Activated naive CD4-positive, alpha-beta T cell treated with anti-CD3 and anti-CD28 coated beads, Interleukin-2, amount 10 ng/mL, durations not matched to agents 7 days and 5 days (primary cell): ENCODE measurements around the gene MSANTD2.
A peak's percentile ranks its signal among the peaks of the same experiment; 100 is the strongest.

ENCODE experiments used
- CTCF ChIA-PET: fragments of 350-600 bp; sonication (Branson Sonifier 250); formaldehyde crosslinking; loops from one replicate; lab custom pipeline; 2021; ENCODE audit warnings: antibody characterized with exemption; lab: Charles Lee
- DNase-seq: peaks from one replicate; pipeline ENCODE4 v3.0.0-alpha.2; 2020
- H3K27ac Mint-ChIP-seq: one replicate; pipeline ENCODE4 v1.8.0; 2021; ENCODE audit warnings: mild to moderate bottlenecking, moderate library complexity, mixed read lengths
- H3K27me3 Mint-ChIP-seq: one replicate; pipeline ENCODE4 v1.8.0; 2021; ENCODE audit warnings: mild to moderate bottlenecking, mixed read lengths
- H3K36me3 Mint-ChIP-seq: one replicate; pipeline ENCODE4 v1.8.0; 2021; ENCODE audit warnings: mixed read lengths
- H3K4me1 Mint-ChIP-seq: one replicate; pipeline ENCODE4 v1.8.0; 2021; ENCODE audit warnings: mixed read lengths
- H3K4me3 Mint-ChIP-seq: one replicate; pipeline ENCODE4 v1.8.0; 2021; ENCODE audit warnings: mild to moderate bottlenecking, moderate library complexity, mixed read lengths
- H3K9me3 Mint-ChIP-seq: one replicate; pipeline ENCODE4 v1.8.0; 2021; ENCODE audit warnings: mixed read lengths

The MSANTD2 gene

DNA sequence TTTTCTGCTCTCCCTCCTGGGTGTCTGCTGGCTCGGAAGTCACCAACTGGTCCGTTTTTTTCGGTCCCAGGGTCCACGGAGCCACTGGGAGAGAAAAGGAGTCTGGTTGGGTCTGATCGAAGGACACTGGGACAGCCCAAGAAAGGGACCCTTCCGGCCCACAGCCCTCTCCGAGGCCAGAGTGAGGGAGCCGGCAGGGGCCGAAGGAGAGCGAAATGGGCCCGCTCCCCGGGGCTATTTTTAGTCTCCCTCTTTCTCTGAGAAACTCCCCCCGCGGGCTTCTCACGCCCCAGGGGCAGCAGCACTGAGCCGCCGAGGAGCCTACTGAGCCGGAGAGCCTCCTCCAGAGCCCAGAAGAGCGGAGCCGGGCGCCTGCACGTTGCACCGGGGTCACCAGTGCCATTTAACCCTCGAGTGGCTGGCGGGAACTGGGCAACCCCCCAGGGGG lies 40.0 kb downstream of the MSANTD2 start:
- H3K36me3 Mint-ChIP-seq, result no peaks in the 10 kb centered on the region
- no peaks in the 10 kb centered on the region for H3K9me3 Mint-ChIP-seq
- H3K4me1 Mint-ChIP-seq, result peaks cover 43% of the 10 kb centered on the region
- no peak overlapping the region for H3K27ac Mint-ChIP-seq
- CTCF ChIA-PET, result interaction anchor here (1.4 to 8.5 kb wide), 5 partner anchors 11 to 89 kb away, joined by 3 to 95 read pairs (median 39); partner anchors contain the start of genes SIAE and SPA17
- no peak for DNase-seq
- H3K27me3 Mint-ChIP-seq, result peaks cover 70% of the 10 kb centered on the region
- peak overlapping the region; percentile 43 for H3K4me3 Mint-ChIP-seq

GRCh38 chr11:124759266-124760204 lies 40.7 kb downstream of the MSANTD2 start:
- Mint-ChIP-seq H3K27me3 (peaks cover 73% of the 10 kb centered on the region), H3K36me3 (no peaks in the 10 kb centered on the region), H3K9me3 (no peaks in the 10 kb centered on the region), H3K4me3 (peak overlapping the region; percentile 43), H3K4me1 (peaks cover 43% of the 10 kb centered on the region), H3K27ac (no peak overlapping the region)
- CTCF ChIA-PET, result interaction anchor here (1.1 to 8.5 kb wide), 9 partner anchors 11 to 138 kb away, joined by 3 to 95 read pairs (median 10); partner anchors contain the start of genes ROBO4, SIAE and SPA17
- DNase-seq, result no peak

GRCh38 chr11:124758355-124759265 lies 41.6 kb downstream of the MSANTD2 start:
- Mint-ChIP-seq H3K9me3 (no peaks in the 10 kb centered on the region), H3K4me1 (peaks cover 42% of the 10 kb centered on the region), H3K27ac (no peak overlapping the region), H3K4me3 (no peak overlapping the region), H3K27me3 (peaks cover 76% of the 10 kb centered on the region), H3K36me3 (no peaks in the 10 kb centered on the region)
- CTCF ChIA-PET, result interaction anchor here (0.6 to 3.2 kb wide), 15 partner anchors 10 to 139 kb away, joined by 3 to 19 read pairs (median 6); partner anchors contain the start of genes ROBO4, SIAE and SPA17
- DNase-seq, result peak; percentile 80

GRCh38 chr11:124757320-124757719 lies 42.9 kb downstream of the MSANTD2 start:
- Mint-ChIP-seq H3K4me1 (peaks cover 41% of the 10 kb centered on the region), H3K9me3 (no peaks in the 10 kb centered on the region), H3K4me3 (no peak overlapping the region), H3K27me3 (peaks cover 75% of the 10 kb centered on the region), H3K27ac (no peak overlapping the region), H3K36me3 (no peaks in the 10 kb centered on the region)
- CTCF ChIA-PET, result interaction anchor here (0.9 to 3.2 kb wide), 6 partner anchors 9 to 88 kb away, joined by 3 to 19 read pairs (median 3); no protein-coding TSS in a partner anchor
- DNase-seq, result no peak

DNA sequence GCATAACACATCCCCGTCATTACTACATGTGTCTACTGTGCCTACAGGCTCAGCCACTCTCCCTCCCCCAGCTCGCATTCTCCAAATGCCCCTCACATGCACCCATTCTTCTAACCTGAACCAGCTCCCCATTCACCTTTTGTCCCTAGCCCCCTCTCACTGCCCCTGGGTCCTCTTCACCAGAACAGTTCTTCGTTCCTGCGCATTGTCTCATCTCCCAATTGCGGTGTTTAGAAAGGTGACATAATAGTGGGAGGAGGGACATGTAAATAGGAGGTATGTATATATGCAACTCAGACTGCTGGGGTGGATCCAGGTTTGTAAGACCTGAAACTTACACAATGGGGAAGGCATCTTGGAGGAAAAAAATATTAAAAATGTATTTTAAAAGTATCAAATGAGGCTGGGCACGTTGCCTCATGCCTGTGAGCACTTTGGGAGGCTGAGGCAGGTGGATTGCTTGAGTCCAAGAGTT lies 43.4 kb downstream of the MSANTD2 start:
- no peaks in the 10 kb centered on the region for H3K9me3 Mint-ChIP-seq
- H3K27ac Mint-ChIP-seq, result no peak overlapping the region
- H3K4me1 Mint-ChIP-seq, result peaks cover 41% of the 10 kb centered on the region
- H3K36me3 Mint-ChIP-seq, result no peaks in the 10 kb centered on the region
- peaks cover 77% of the 10 kb centered on the region for H3K27me3 Mint-ChIP-seq
- DNase-seq, result no peak
- H3K4me3 Mint-ChIP-seq, result no peak overlapping the region
- CTCF ChIA-PET, result interaction anchor here (0.9 to 3.2 kb wide), 4 partner anchors 8 to 87 kb away, joined by 3 to 19 read pairs (median 4); no protein-coding TSS in a partner anchor

GRCh38 chr11:124756033-124756752 lies 44.0 kb downstream of the MSANTD2 start:
- Mint-ChIP-seq H3K36me3 (no peaks in the 10 kb centered on the region), H3K4me1 (peaks cover 37% of the 10 kb centered on the region), H3K4me3 (no peak overlapping the region), H3K27me3 (peaks cover 73% of the 10 kb centered on the region), H3K9me3 (no peaks in the 10 kb centered on the region), H3K27ac (no peak overlapping the region)
- no peak for DNase-seq
- CTCF ChIA-PET, result interaction anchor here (0.9 to 3.2 kb wide), 4 partner anchors 7 to 86 kb away, joined by 3 to 19 read pairs (median 4); no protein-coding TSS in a partner anchor

- no peak for DNase-seq
- peaks cover 41% of the 10 kb centered on the region for H3K4me1 Mint-ChIP-seq
- H3K27ac Mint-ChIP-seq, result no peak overlapping the region
- CTCF ChIA-PET, result interaction anchor here (0.6 to 2.4 kb wide), 6 partner anchors 8 to 83 kb away, joined by 3 to 10 read pairs (median 4); no protein-coding TSS in a partner anchor
- H3K36me3 Mint-ChIP-seq, result no peaks in the 10 kb centered on the region
- H3K9me3 Mint-ChIP-seq, result no peaks in the 10 kb centered on the region
- H3K27me3 Mint-ChIP-seq, result peaks cover 69% of the 10 kb centered on the region
- H3K4me3 Mint-ChIP-seq, result no peak overlapping the region
Measured at GRCh38 chr11:124754710-124755109, 45.5 kb downstream of the MSANTD2 start.

- Mint-ChIP-seq H3K4me3 (no peak overlapping the region), H3K4me1 (peaks cover 42% of the 10 kb centered on the region), H3K27ac (no peak overlapping the region), H3K9me3 (no peaks in the 10 kb centered on the region), H3K36me3 (no peaks in the 10 kb centered on the region), H3K27me3 (peaks cover 69% of the 10 kb centered on the region)
- DNase-seq, result no peak
- CTCF ChIA-PET, result interaction anchor here (0.9 to 2.4 kb wide), 4 partner anchors 9 to 84 kb away, joined by 5 to 14 read pairs (median 8); no protein-coding TSS in a partner anchor
Measured at GRCh38 chr11:124754309-124754708, 45.9 kb downstream of the MSANTD2 start.

DNA sequence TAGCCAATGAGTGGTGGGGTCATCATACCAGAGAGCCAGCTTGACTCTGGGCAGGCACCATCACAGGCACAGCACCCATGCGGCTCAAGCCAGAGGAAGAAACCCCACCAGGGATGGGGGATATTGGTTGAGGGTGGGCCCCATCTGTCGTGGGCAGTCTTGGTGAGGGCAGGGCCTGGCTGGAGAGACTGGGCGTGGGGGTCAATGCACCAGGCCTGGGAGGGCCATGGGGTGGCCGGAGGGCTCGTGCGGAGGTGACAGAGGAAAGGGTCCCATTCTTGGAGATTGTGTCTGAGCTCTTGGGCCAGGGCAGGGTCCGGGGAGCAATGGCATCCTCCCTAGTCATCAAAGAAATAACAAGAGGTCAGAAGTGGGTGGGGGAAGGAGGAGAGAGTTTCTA lies 46.6 kb downstream of the MSANTD2 start:
- no peak for DNase-seq
- H3K9me3 Mint-ChIP-seq, result no peaks in the 10 kb centered on the region
- H3K27ac Mint-ChIP-seq, result no peak overlapping the region
- peaks cover 43% of the 10 kb centered on the region for H3K4me1 Mint-ChIP-seq
- no peak overlapping the region for H3K4me3 Mint-ChIP-seq
- CTCF ChIA-PET, result interaction anchor here (1.4 to 2.4 kb wide), 4 partner anchors 10 to 84 kb away, joined by 7 to 14 read pairs (median 8); no protein-coding TSS in a partner anchor
- no peaks in the 10 kb centered on the region for H3K36me3 Mint-ChIP-seq
- H3K27me3 Mint-ChIP-seq, result peaks cover 69% of the 10 kb centered on the region

DNA sequence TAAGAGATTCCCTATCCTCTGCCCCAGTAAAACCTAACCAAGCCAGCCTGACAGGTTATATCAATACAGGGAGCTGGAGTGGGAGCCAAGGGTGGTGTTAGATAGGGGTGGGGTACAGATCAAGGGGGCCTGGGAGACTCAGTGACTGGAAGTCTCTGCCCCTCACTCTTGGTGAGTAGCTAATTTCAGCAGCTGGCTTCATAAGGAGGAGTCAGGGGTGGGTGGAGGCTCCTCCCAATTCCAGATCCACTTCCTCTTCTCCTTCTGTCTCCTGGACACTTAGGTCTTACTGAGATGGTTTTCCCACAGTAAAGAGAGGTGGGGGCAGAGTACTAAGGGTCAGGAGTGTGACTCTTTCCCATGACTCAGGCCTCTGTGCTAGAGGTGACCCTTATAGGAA lies 47.0 kb downstream of the MSANTD2 start:
- CTCF ChIA-PET, result interaction anchor here (1.0 to 2.4 kb wide), 7 partner anchors 10 to 113 kb away, joined by 3 to 14 read pairs (median 5); partner anchors contain the start of gene ROBO3
- Mint-ChIP-seq H3K27ac (no peak overlapping the region), H3K4me1 (peaks cover 42% of the 10 kb centered on the region), H3K9me3 (no peaks in the 10 kb centered on the region), H3K27me3 (peaks cover 69% of the 10 kb centered on the region), H3K4me3 (no peak overlapping the region), H3K36me3 (no peaks in the 10 kb centered on the region)
- no peak for DNase-seq

DNA sequence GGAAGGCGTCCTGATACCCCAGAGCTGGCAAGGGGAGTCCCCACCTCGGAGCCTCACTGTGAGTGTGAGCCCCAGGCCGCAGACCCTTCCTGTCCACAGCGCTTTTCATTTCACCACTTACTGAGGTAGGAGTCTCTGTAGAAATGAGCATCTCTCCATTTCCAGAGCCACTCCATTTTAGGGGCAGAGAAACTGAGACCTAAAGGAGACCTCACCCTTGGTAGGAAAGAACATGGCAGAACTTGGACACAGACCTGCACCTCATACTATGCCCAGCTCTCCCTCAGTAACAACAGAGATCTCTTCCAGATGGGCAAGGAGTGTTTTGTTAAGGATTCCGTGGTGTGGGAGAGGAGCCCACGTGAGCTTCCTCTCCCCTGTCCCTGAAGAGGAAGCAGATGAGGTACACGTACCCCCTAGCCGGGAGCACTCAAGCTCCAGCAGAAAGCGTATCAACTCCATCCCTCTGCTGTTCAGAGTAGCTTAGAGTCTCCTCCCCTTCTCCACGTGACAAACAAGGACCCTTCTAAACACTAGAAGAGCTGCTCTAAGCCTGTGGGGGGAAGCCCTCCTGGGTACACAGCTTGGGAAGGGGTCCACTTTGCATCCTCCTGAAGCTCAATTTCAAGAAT lies 47.6 kb downstream of the MSANTD2 start:
- Mint-ChIP-seq H3K27me3 (peaks cover 65% of the 10 kb centered on the region), H3K27ac (peak overlapping the region; percentile 82), H3K36me3 (no peaks in the 10 kb centered on the region), H3K4me1 (peaks cover 44% of the 10 kb centered on the region), H3K4me3 (peak overlapping the region; percentile 46), H3K9me3 (no peaks in the 10 kb centered on the region)
- DNase-seq, result no peak
- CTCF ChIA-PET, result interaction anchor here (1.0 to 2.4 kb wide), 7 partner anchors 11 to 113 kb away, joined by 3 to 14 read pairs (median 5); partner anchors contain the start of gene ROBO3

- peak within 1 kb of the TSS; percentile 82 for H3K27ac Mint-ChIP-seq
- CTCF ChIA-PET, result interaction anchor here (1.0 to 2.2 kb wide), 5 partner anchors 12 to 114 kb away, joined by 3 to 14 read pairs (median 4); partner anchors contain the start of gene ROBO3
- peaks cover 47% of the 10 kb centered on the region for H3K4me1 Mint-ChIP-seq
- H3K36me3 Mint-ChIP-seq, result no peaks in the 10 kb centered on the region
- H3K27me3 Mint-ChIP-seq, result peaks cover 58% of the 10 kb centered on the region
- no peak for DNase-seq
- H3K4me3 Mint-ChIP-seq, result peak within 1 kb of the TSS; percentile 46
- H3K9me3 Mint-ChIP-seq, result no peaks in the 10 kb centered on the region
Measured at GRCh38 chr11:124751741-124752470, 48.3 kb downstream of the MSANTD2 start, which contains the start of gene VSIG2. TSS of gene VSIG2 (minus strand) at chr11:124752255. CDS start at chr11:124752137, 118 bp downstream.
